Stimulated activated CD4-positive, alpha-beta T cell treated with anti-CD3 and anti-CD28 coated beads, TNF-alpha, amount 100 ng/mL, for 1 hour (primary cell): ENCODE results near the gene FAM186B.
A peak's percentile ranks its signal among the peaks of the same experiment; 100 is the strongest.
"Not testable (repeated sequence)": the region's sequence is repeated elsewhere in the genome, so short reads cannot be mapped to it uniquely, and the experiment has no call there.

Experiments
- DNase-seq, 3 donors: peaks; one replicate each; pipeline ENCODE4 v3.0.0-alpha.2; 2020; ENCODE audit warnings: low read depth in 3 of 3, low spot score in 1 of 3

The FAM186B gene

GRCh38 chr12:49612210-49612609, 6.8 kb upstream of the FAM186B start:
- no peak for DNase-seq

GRCh38 chr12:49610785-49611184, 5.3 kb upstream of the FAM186B start:
- DNase-seq, result not testable (repeated sequence)

- no peak for DNase-seq
These were observed 4.4 kb upstream of the FAM186B start for GRCh38 chr12:49609875-49610154.

- DNase-seq, result no peak
These were observed 3.8 kb upstream of the FAM186B start for GRCh38 chr12:49609059-49609874.

- DNase-seq, result no peak
These were observed 583 bp downstream of the FAM186B start for GRCh38 chr12:49604856-49605255.

- no peak for DNase-seq
These were observed 1.7 kb downstream of the FAM186B start for GRCh38 chr12:49603721-49604120.

GRCh38 chr12:49599961-49600360, 5.5 kb downstream of the FAM186B start:
- DNase-seq, result no peak

- no peak for DNase-seq
These were observed 6.9 kb downstream of the FAM186B start for GRCh38 chr12:49598527-49598926.

- no peak for DNase-seq
These were observed 16.5 kb downstream of the FAM186B start for GRCh38 chr12:49588721-49589516.

- DNase-seq, result no peak
These were observed 17.2 kb downstream of the FAM186B start for GRCh38 chr12:49588281-49588680.

- no peak for DNase-seq
These were observed 18.1 kb downstream of the FAM186B start for GRCh38 chr12:49587174-49587908.

GRCh38 chr12:49585477-49586459, 19.7 kb downstream of the FAM186B start:
- no peak for DNase-seq

GRCh38 chr12:49584591-49584990, 20.8 kb downstream of the FAM186B start:
- no peak for DNase-seq

- DNase-seq, result no peak
These were observed 21.9 kb downstream of the FAM186B start for GRCh38 chr12:49583366-49584094.

GRCh38 chr12:49582850-49583249, 22.6 kb downstream of the FAM186B start:
- DNase-seq, result no peak

- DNase-seq, result no peak
These were observed 23.2 kb downstream of the FAM186B start for GRCh38 chr12:49582201-49582600.

GRCh38 chr12:49580572-49581535, 24.6 kb downstream of the FAM186B start:
- peak in 2 of 3 donors; percentile 20 to 22 for DNase-seq

GRCh38 chr12:49578471-49579112, 26.8 kb downstream of the FAM186B start:
- DNase-seq, result no peak
